Measurements from ENCODE around the gene PPP1R13L. TPM values are rescaled to one million over a fixed set of nuclear protein-coding genes. Genes with fewer than 3 reads are reported as not detected.

Gene PPP1R13L
- total and polyA plus RNA-seq, 2 of the 8 experiments (the other 6 are each of a cell fraction or from before 2014, with no cell fraction given): 9.1 to 15.3 TPM

- H3K4me2 ChIP-seq (ENCODE audit: insufficient read depth in 1 of 2, low read depth in 2 of 2, low read length in 2 of 2): no peak overlapping the region
- H2BK120ac ChIP-seq (replicated peaks; ENCODE audit: low read depth, low read length): no peak overlapping the region
- H3K23ac ChIP-seq (ENCODE audit: insufficient read length): no peak overlapping the region
- H3K79me2 ChIP-seq (ENCODE audit: control insufficient read depth in 1 of 2, insufficient read depth in 2 of 2, low read length in 2 of 2): peaks cover 0 to 9% of the 10 kb centered on the region in 2 experiments; a peak in 1 of 4 replicates
- no peak overlapping the region for H3K14ac ChIP-seq (ENCODE audit: insufficient read length)
- H4K91ac ChIP-seq (replicated peaks; ENCODE audit: insufficient read length, low read length): no peak overlapping the region
- peaks cover 10% of the 10 kb centered on the region for H3K23me2 ChIP-seq (ENCODE audit: low read depth, low read length)
- no peak overlapping the region for H2BK5ac ChIP-seq (ENCODE audit: low read depth, low read length)
- H3K56ac ChIP-seq (replicated peaks; ENCODE audit: insufficient read length, low read depth, low read length): no peak overlapping the region
- no peaks in the 10 kb centered on the region for H3K9me3 ChIP-seq (ENCODE audit: insufficient read depth in 2 of 2, low read depth in 1 of 2, low read length in 1 of 2)
- no peak overlapping the region for H3K27ac ChIP-seq (ENCODE audit: low read depth, low read length)
- H3K27me3 ChIP-seq (replicated peaks in 1 of 4; ENCODE audit: control insufficient read depth in 3 of 4, extremely low read depth in 1 of 4, insufficient read depth in 3 of 4, low read length in 3 of 4): no peaks in the 10 kb centered on the region
- H2AK5ac ChIP-seq (ENCODE audit: low read depth, low read length): no peak overlapping the region
- H2BK15ac ChIP-seq (ENCODE audit: low read length): no peak overlapping the region
- H3K9ac ChIP-seq (replicated peaks in 1 of 4; ENCODE audit: extremely low read depth in 1 of 4, low read depth in 3 of 4, low read length in 3 of 4): no peak overlapping the region
- no peak overlapping the region for H2BK12ac ChIP-seq (ENCODE audit: low read depth, low read length)
- no peak overlapping the region for H4K5ac ChIP-seq (ENCODE audit: insufficient read length, low read depth, low read length)
- no peak overlapping the region for H3K4ac ChIP-seq (replicated peaks; ENCODE audit: insufficient read length, low read depth, low read length)
- no peak overlapping the region for H3K18ac ChIP-seq (ENCODE audit: extremely low read depth, low read length)
- H3K4me1 ChIP-seq (replicated peaks in 1 of 4; ENCODE audit: control insufficient read depth in 3 of 4, insufficient read depth in 4 of 4, low read length in 3 of 4): peaks cover 0 to 11% (median 6%) of the 10 kb centered on the region in 4 experiments; a peak in 6 of 7 replicates
- H2BK20ac ChIP-seq (ENCODE audit: low read length): no peak overlapping the region
- POLR2A ChIA-PET (ENCODE audit: partially characterized antibody): interaction anchor here (0.6 to 1.9 kb wide), 5 partner anchors 8 to 96 kb away, joined by 3 to 9 read pairs (median 3); no protein-coding TSS in a partner anchor
- peaks cover 0 to 10% (median 6%) of the 10 kb centered on the region in 4 experiments; a peak in 5 of 8 replicates for H3K36me3 ChIP-seq (ENCODE audit: control insufficient read depth in 2 of 4, insufficient read depth in 4 of 4, low read length in 3 of 4)
- 92% methylated on average over 10 of the region's 10 CpGs; no CpG with 5 or more reads in 1 of the 2 experiments for WGBS, 2 experiments (ENCODE audit: extremely low coverage in 1 of 2, insufficient coverage in 1 of 2, insufficient read length in 1 of 2, insufficient replicate concordance in 2 of 2, low coverage in 1 of 2, low lambda C conversion rate in 2 of 2, missing lambda C conversion rate in 1 of 2)
- no peak overlapping the region for H4K8ac ChIP-seq (ENCODE audit: extremely low read depth, insufficient read depth, low read length)
- H2AFZ ChIP-seq (ENCODE audit: low read length): no peak overlapping the region
- no peak for DNase-seq (ENCODE audit: low read depth in 1 of 2, low spot score in 2 of 2)
- no peak for FAIRE-seq
- peaks cover 0 to 6% of the 10 kb centered on the region in 2 experiments for H4K20me1 ChIP-seq (replicated peaks in 1 of 2; ENCODE audit: control insufficient read depth in 1 of 2, insufficient read depth in 2 of 2, low read length in 2 of 2)
- H3K4me3 ChIP-seq (ENCODE audit: extremely low read depth in 1 of 4, insufficient read depth in 2 of 4, low read depth in 3 of 4, low read length in 4 of 4): no peak overlapping the region
- peaks cover 2% of the 10 kb centered on the region; the same call in 1 of the 2 replicates for H3K79me1 ChIP-seq (ENCODE audit: low read depth, low read length)
- CTCF ChIA-PET (ENCODE audit: partially characterized antibody): interaction anchor here (0.7 to 2.4 kb wide), 5 partner anchors 16 to 1458 kb away, joined by 3 to 9 read pairs (median 4); no protein-coding TSS in a partner anchor
- no peak for TF ChIP-seq TAF1 (IDR thresholded peaks at IDR 0.05; ENCODE audit: low read depth, low read length)
These were observed 15.5 kb upstream of the PPP1R13L start for GRCh38 chr19:45420356-45420755.
